Neutrophil (primary cell): ENCODE measurements around the gene RBM44.
"Not testable (repeated sequence)": the region's sequence is repeated elsewhere in the genome, so short reads cannot be mapped to it uniquely, and the experiment has no call there.

Experiments used
- H3K27ac ChIP-seq: fragments of 200-600 bp; sonication (generic); 2 replicates; pipeline ENCODE4 v1.5.1; 2016; ENCODE audit warnings: mild to moderate bottlenecking, moderate library complexity
- H3K27me3 ChIP-seq: fragments of 200-600 bp; sonication (generic); 2 replicates; pipeline ENCODE4 v1.6.0; 2016; ENCODE audit warnings: mild to moderate bottlenecking
- H3K36me3 ChIP-seq: fragments of 200-600 bp; sonication (generic); 2 replicates; pipeline ENCODE4 v1.5.1; 2017
- H3K4me1 ChIP-seq, 2 experiments: fragments of 200-600 bp in 1 of 2; sonication (generic) in 1 of 2; 1 replicate in 1 of 2; 2 replicates in 1 of 2; pipeline versions ENCODE4 v1.5.1 to v1.6.1; 2013 to 2016; ENCODE audit warnings: low read depth in 1 of 2, low read length in 1 of 2, mild to moderate bottlenecking in 1 of 2, moderate library complexity in 1 of 2; ENCODE audit not compliant: control insufficient read depth in 1 of 2, insufficient read depth in 1 of 2
- H3K4me3 ChIP-seq, 2 experiments: fragments of 200-600 bp in 1 of 2; sonication (generic) in 1 of 2; 1 replicate in 1 of 2; 2 replicates in 1 of 2; pipeline ENCODE4 v1.5.1; 2013 to 2016; ENCODE audit warnings: low read depth in 1 of 2, low read length in 1 of 2, mild to moderate bottlenecking in 1 of 2, moderate library complexity in 1 of 2
- H3K9me3 ChIP-seq: fragments of 200-600 bp; sonication (generic); 2 replicates; pipeline ENCODE4 v1.5.1; 2016
- TF ChIP-seq, protein P1 (sequence below): fragments of 200-600 bp; sonication (generic); IDR thresholded peaks from 2 replicates; pipeline ENCODE4 v1.5.1; 2016; ENCODE audit warnings: antibody characterized with exemption

RBM44 gene

DNA sequence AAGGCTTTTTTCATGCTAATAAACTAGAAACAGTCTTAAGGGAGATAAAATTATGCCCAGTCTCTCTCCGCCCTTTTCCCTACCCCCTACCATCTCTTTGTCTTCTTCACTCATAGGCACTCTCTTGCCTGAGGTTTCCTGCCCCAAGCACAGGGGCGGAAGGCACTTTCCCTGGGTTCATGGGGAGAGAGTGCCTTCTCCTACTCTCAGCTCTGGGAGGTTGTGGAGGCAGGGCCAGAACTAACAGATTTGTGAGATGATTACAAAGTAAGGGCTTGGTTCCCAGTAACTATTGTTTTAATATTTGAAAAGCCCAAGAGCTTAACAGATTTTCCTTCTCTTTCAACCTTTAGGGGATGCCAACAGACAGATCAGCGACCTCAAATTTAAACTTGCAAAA lies 26.1 kb upstream of the RBM44 start:
- no peaks in the 10 kb centered on the region for H3K4me1 ChIP-seq
- TF ChIP-seq, protein P1, sequence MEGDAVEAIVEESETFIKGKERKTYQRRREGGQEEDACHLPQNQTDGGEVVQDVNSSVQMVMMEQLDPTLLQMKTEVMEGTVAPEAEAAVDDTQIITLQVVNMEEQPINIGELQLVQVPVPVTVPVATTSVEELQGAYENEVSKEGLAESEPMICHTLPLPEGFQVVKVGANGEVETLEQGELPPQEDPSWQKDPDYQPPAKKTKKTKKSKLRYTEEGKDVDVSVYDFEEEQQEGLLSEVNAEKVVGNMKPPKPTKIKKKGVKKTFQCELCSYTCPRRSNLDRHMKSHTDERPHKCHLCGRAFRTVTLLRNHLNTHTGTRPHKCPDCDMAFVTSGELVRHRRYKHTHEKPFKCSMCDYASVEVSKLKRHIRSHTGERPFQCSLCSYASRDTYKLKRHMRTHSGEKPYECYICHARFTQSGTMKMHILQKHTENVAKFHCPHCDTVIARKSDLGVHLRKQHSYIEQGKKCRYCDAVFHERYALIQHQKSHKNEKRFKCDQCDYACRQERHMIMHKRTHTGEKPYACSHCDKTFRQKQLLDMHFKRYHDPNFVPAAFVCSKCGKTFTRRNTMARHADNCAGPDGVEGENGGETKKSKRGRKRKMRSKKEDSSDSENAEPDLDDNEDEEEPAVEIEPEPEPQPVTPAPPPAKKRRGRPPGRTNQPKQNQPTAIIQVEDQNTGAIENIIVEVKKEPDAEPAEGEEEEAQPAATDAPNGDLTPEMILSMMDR = no peak
- H3K9me3 ChIP-seq = no peaks in the 10 kb centered on the region
- no peaks in the 10 kb centered on the region for H3K27me3 ChIP-seq
- peaks cover 91% of the 10 kb centered on the region for H3K36me3 ChIP-seq
- no peak overlapping the region for H3K4me3 ChIP-seq
- H3K27ac ChIP-seq = no peak overlapping the region

DNA sequence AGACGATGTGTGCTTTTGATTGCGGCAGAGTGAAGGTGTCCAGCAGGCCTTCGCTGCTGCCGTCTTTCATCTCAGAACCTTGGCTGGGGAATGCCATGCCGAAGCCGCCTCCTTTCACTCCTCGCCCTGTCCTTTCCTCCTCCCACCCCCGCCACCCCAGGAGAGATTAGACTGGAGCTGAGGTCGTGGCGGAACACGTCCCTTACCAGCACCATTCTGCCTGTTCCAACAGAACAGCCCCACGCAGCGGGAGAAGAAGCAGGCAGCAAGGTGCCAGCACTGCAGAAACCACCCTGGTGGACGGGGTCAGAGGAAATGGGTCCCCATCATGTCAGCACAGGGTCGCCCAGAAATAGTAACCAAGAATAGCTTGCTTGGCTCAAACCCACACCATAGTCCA lies 24.8 kb upstream of the RBM44 start:
- Histone ChIP-seq H3K27ac (no peak overlapping the region), H3K4me3 (no peak overlapping the region), H3K4me1 (no peaks in the 10 kb centered on the region), H3K27me3 (no peaks in the 10 kb centered on the region), H3K9me3 (no peaks in the 10 kb centered on the region), H3K36me3 (peaks cover 98% of the 10 kb centered on the region)
- TF ChIP-seq, protein P1 = no peak

DNA sequence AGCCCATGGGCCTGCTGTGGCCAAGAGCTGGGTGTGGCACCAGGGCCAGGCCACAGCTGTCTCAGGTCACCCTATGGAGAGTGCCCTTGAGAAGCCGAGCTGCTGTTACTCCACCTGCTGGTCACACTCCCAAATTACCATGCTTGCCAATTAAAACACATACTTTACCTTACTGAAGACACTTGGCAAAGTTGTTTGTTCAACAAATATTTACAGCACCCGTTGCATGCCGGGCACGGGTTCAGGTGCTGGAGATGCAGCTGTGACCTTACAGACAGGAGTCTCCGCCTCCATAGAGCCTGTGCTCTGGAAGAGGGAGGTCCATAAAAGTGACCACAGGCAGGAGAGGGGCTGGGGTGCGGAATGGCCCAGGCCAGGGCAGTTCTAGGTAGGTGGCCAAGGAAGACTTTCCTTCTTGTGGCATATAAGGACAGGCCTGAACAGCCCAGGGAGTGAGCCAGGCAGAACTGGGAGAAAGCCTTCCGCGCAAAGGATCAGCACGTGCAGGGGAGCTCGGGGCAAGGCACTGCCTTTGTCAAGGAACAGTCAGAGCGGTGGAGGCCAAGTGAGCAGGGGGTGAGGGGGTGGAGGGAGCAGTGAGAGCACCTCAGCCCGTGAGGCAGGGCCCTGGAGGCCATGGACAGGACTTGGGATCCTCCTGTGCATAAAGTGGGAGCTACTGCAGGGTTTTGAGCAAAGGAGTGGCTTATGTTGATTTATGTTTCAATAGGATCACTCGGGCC lies 23.6 kb upstream of the RBM44 start:
- Histone ChIP-seq H3K9me3 (no peaks in the 10 kb centered on the region), H3K4me3 (no peak overlapping the region), H3K27ac (no peak overlapping the region), H3K4me1 (no peaks in the 10 kb centered on the region), H3K36me3 (peaks cover 98% of the 10 kb centered on the region), H3K27me3 (no peaks in the 10 kb centered on the region)
- TF ChIP-seq, protein P1 = no peak

DNA sequence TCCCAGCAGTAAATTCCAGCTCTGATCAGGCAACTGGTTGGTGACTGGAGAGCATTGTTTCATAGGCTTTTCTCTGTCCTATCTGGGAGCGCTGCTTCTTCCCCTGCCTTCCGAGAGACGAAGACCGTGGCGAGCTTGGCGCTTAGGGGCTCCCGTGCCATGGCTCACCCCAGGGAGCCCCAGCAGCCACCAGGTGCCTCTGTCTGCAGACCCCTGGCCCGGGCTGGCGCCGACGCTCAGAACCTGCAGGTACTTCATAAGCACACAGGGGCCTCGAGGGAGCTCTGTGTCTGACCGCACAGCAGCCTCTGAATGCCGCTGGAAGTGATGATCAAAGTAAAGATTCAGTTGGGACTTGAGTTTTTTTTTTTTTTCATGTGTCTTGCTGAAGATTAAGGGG lies 19.1 kb upstream of the RBM44 start:
- TF ChIP-seq, protein P1 = no peak
- H3K36me3 ChIP-seq = peaks cover 83% of the 10 kb centered on the region

DNA sequence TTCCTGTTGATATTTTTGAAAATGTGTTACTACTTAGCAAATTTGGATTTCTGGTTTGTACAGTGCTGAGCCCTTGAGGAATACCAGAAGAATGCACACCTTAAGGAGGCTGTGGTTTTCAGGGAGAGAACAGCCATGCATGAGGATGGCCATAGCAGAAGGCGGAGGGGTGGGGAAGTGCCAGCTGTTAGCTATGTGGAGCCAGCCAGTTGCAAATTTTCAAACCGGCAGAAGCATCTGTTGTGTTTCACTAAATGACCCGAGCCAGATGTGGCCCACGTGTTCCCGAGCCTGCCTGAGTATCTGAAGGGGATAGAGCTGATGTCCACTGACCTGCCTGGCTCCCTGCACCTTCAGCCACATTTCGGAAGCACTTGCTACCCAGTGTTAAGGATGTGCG lies 16.4 kb upstream of the RBM44 start:
- Histone ChIP-seq H3K27me3 (no peaks in the 10 kb centered on the region), H3K4me1 (no peaks in the 10 kb centered on the region), H3K4me3 (no peak overlapping the region), H3K36me3 (peaks cover 58% of the 10 kb centered on the region), H3K27ac (no peak overlapping the region), H3K9me3 (no peaks in the 10 kb centered on the region)
- TF ChIP-seq, protein P1 = no peak

More for the DNA sequence above, 19.1 kb upstream of the RBM44 start:
- Histone ChIP-seq H3K9me3 (no peaks in the 10 kb centered on the region), H3K27me3 (no peaks in the 10 kb centered on the region), H3K27ac (no peak overlapping the region), H3K4me1 (no peaks in the 10 kb centered on the region), H3K4me3 (no peak overlapping the region)

DNA sequence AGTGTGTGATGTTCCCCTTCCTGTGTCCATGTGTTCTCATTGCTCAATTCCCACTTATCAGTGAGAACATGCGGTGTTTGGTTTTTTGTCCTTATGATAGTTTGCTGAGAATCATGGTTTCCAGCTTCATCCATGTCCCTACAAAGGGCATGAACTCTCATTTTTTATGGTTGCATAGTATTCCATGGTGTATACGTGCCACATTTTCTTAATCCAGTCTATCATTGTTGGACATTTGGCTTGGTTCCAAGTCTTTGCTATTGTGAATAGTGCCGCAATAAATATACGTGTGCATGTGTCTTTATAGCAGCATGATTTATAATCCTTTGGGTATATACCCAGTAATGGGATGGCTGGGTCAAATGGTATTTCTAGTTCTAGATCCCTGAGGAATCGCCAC lies 14.9 kb upstream of the RBM44 start:
- H3K4me1 ChIP-seq = not testable (repeated sequence)

More for the DNA sequence above, 14.9 kb upstream of the RBM44 start:
- not testable (repeated sequence) for H3K9me3 ChIP-seq, H3K27me3 ChIP-seq, H3K27ac ChIP-seq, H3K4me3 ChIP-seq
- H3K36me3 ChIP-seq = peaks cover 52% of the 10 kb centered on the region
